Liver (tissue), 9 donors: ENCODE data around the gene PYCR2. TPM values are rescaled to one million over a fixed set of nuclear protein-coding genes. Genes with fewer than 3 reads are reported as not detected.

Experiments
- DNase-seq: peaks from one replicate; pipeline ENCODE4 v3.0.0-alpha.2; 2017; ENCODE audit warnings: low spot score
- H3K27ac ChIP-seq, 2 donors: one replicate each; pipeline ENCODE4 v1.7.0; 2013; ENCODE audit warnings: inconsistent platforms in 2 of 2, low read length in 2 of 2, control low read depth in 1 of 2, low read depth in 1 of 2, mild to moderate bottlenecking in 1 of 2
- H3K27me3 ChIP-seq, 4 donors: one replicate each; pipeline versions ENCODE4 v1.6.1 to v1.7.0; 2013; ENCODE audit warnings: low read length in 3 of 4, inconsistent platforms in 1 of 4, mild to moderate bottlenecking in 1 of 4, moderate library complexity in 1 of 4; ENCODE audit not compliant: control insufficient read depth in 4 of 4, insufficient read depth in 4 of 4
- H3K36me3 ChIP-seq, 4 donors: one replicate each; pipeline versions ENCODE4 v1.6.1 to v1.7.0; 2013; ENCODE audit warnings: low read length in 3 of 4, mild to moderate bottlenecking in 3 of 4, low read depth in 1 of 4, moderate library complexity in 1 of 4; ENCODE audit not compliant: control insufficient read depth in 4 of 4, insufficient read depth in 3 of 4
- H3K4me1 ChIP-seq, 4 donors: one replicate each; pipeline versions ENCODE4 v1.6.1 to v1.7.0; 2013; ENCODE audit warnings: low read length in 3 of 4, mild to moderate bottlenecking in 3 of 4, moderate library complexity in 1 of 4; ENCODE audit not compliant: control insufficient read depth in 4 of 4, insufficient read depth in 4 of 4
- H3K4me3 ChIP-seq, 3 donors: one replicate each; pipeline versions ENCODE4 v1.6.1 to v1.7.0; 2013; ENCODE audit warnings: low read length in 3 of 3, control low read depth in 1 of 3, low read depth in 1 of 3, mild to moderate bottlenecking in 1 of 3
- H3K9ac ChIP-seq, 2 donors: one replicate each; pipeline ENCODE4 v1.7.0; 2013; ENCODE audit warnings: low read length in 2 of 2, mild to moderate bottlenecking in 2 of 2, moderate library complexity in 2 of 2, control low read depth in 1 of 2, low read depth in 1 of 2
- H3K9me3 ChIP-seq, 4 donors: one replicate each; pipeline versions ENCODE4 v1.6.1 to v1.7.0; 2013; ENCODE audit warnings: low read length in 3 of 4; ENCODE audit not compliant: control insufficient read depth in 4 of 4
- ATF3 ChIP-seq: IDR thresholded peaks from 2 replicates; pipeline ENCODE4 v1.6.1; 2016; ENCODE audit warnings: antibody characterized with exemption
- EGR1 ChIP-seq, 2 donors: IDR thresholded peaks; 2 replicates each; pipeline ENCODE4 v1.6.1; 2016 to 2018; ENCODE audit warnings: antibody characterized with exemption in 2 of 2, low read depth in 2 of 2
- FOXA2 ChIP-seq: IDR thresholded peaks from 2 replicates; pipeline ENCODE4 v1.6.1; 2016; ENCODE audit warnings: antibody characterized with exemption
- GABPA ChIP-seq, 2 donors: IDR thresholded peaks in 1 of 2; conservative IDR thresholded peaks in 1 of 2; 2 replicates each; pipeline ENCODE4 v1.6.1; 2016; ENCODE audit warnings: antibody characterized with exemption in 2 of 2, mild to moderate bottlenecking in 1 of 2, moderate library complexity in 1 of 2
- HNF4A ChIP-seq, 2 donors: conservative IDR thresholded peaks; 2 replicates each; pipeline ENCODE4 v1.6.1; 2016; ENCODE audit warnings: antibody characterized with exemption in 2 of 2, mild to moderate bottlenecking in 2 of 2
- NR2F2 ChIP-seq: IDR thresholded peaks from 2 replicates; pipeline ENCODE4 v1.6.1; 2016; ENCODE audit warnings: antibody characterized with exemption
- REST ChIP-seq: IDR thresholded peaks from 2 replicates; pipeline ENCODE4 v1.6.1; 2016; ENCODE audit warnings: antibody characterized with exemption, mild to moderate bottlenecking
- RXRA ChIP-seq, 2 donors: IDR thresholded peaks; 2 replicates each; pipeline ENCODE4 v1.6.1; 2017 to 2018; ENCODE audit warnings: antibody characterized with exemption in 2 of 2, mild to moderate bottlenecking in 1 of 2
- SP1 ChIP-seq: IDR thresholded peaks from 2 replicates; pipeline ENCODE4 v1.6.1; 2018; ENCODE audit warnings: antibody characterized with exemption, mild to moderate bottlenecking
- TAF1 ChIP-seq: conservative IDR thresholded peaks from 2 replicates; pipeline ENCODE4 v1.6.1; 2016; ENCODE audit warnings: antibody characterized with exemption, mild to moderate bottlenecking
- WGBS: extraction: QIAGEN DNeasy Blood & Tissue Kit; methylation state at CpG from one replicate; pipeline ENCODE4 v1.1.7; 2013; 5-methylcytosine and 5-hydroxymethylcytosine counted together
- polyA plus RNA-seq, 2 donors: library from polyadenylated mRNA; stranded (reverse) in 1 of 2; unstranded in 1 of 2; fragments of 200-250 nt in 1 of 2; fragments of >200 nt in 1 of 2; fragmentation: Nextera tagmentation in 1 of 2; extraction: Ambion mirVana in 1 of 2; gene quantifications; one replicate each; pipeline versions ENCODE4 v1.2.1 to v1.2.3, GENCODE V29; 2013 to 2015
- total RNA-seq, 2 donors: library from RNA; depleted of rRNA; stranded (reverse); fragments of >200 nt; gene quantifications; one replicate each; pipeline ENCODE4 v1.2.3, GENCODE V29; 2014
- TF ChIP-seq, protein P1 (sequence below): IDR thresholded peaks from 2 replicates; pipeline ENCODE4 v1.6.1; 2016; ENCODE audit warnings: antibody characterized with exemption
- donor health status: healthy.
- donor health status: healthy.
- donor health status: healthy.
- donor health status: healthy.
- donor health status: healthy.

Gene PYCR2
- total and polyA plus RNA-seq, 4 donors: 16.8 to 41.0 (median 33.0) TPM

DNA sequence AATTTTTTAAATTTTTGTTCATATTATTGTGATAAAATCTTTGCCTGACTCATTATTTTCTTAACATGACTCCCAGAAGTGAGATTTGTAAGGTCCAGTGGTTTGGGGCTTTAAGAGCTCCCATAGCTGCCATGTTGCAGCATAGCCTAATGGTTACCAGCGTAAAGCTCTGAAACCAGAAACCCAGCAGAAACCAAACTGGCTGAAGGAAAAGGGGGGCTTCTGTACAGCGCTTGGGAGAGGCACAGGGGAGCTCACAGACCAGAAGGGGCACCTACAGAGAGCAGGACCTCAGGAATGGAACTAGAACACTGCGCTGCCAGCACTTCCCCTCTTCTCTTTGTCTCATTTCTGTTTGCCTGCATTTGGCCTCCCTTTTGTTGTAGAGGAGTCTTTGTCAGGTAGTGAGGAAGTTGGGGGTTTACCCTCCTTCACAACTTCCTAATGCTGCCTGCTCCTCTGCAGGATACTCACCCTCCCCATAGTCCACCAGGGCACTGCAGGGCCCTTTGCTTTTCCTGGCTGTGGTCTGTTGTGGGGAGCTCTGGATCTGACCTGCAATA lies 2.6 kb upstream of the PYCR2 start (continued):
- TF ChIP-seq EGR1 (IDR thresholded peaks at IDR 0.05; ENCODE audit: low read depth in 2 of 2) (no peak), GABPA (IDR thresholded peaks at IDR 0.05 in 1 of 2, conservative IDR thresholded peaks at IDR 0.05 in 1 of 2) (no peak), ATF3 (no peak)
- TF ChIP-seq, protein P1, sequence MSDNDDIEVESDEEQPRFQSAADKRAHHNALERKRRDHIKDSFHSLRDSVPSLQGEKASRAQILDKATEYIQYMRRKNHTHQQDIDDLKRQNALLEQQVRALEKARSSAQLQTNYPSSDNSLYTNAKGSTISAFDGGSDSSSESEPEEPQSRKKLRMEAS: no peak

GRCh38 chr1:225923381-225923691 lies 714 bp downstream of the PYCR2 start:
- Histone ChIP-seq H3K4me1 (peaks cover 2 to 15% (median 7%) of the 10 kb centered on the region in 4 donors), H3K27ac (peak overlapping the region in 1 of 2 donors; percentile 85)
- peak; percentile 60 for DNase-seq

GRCh38 chr1:225921734-225922709 lies 2.0 kb downstream of the PYCR2 start:
- no peak overlapping the region for H3K9ac ChIP-seq
- peaks cover 0 to 22% (median 12%) of the 10 kb centered on the region in 4 donors for H3K36me3 ChIP-seq
- TF ChIP-seq FOXA2 (no peak), SP1 (no peak), REST (no peak)
- no peak overlapping the region for H3K27ac ChIP-seq
- 95% methylated on average over 23 of the region's 23 CpGs for WGBS
- H3K4me1 ChIP-seq: peaks cover 2 to 15% (median 7%) of the 10 kb centered on the region in 4 donors
- H3K4me3 ChIP-seq: no peak overlapping the region
- H3K9me3 ChIP-seq: no peaks in the 10 kb centered on the region
- no peak for DNase-seq
- no peaks in the 10 kb centered on the region for H3K27me3 ChIP-seq

More at GRCh38 chr1:225923381-225923691, 714 bp downstream of the PYCR2 start:
- H3K4me3 ChIP-seq: peak overlapping the region; percentile 80 to 96 (median 92)
- H3K9ac ChIP-seq: peak overlapping the region; percentile 75 to 96
- no peaks in the 10 kb centered on the region for H3K9me3 ChIP-seq
- H3K36me3 ChIP-seq: peaks cover 0 to 13% (median 8%) of the 10 kb centered on the region in 4 donors
- no peak for TF ChIP-seq EGR1 (IDR thresholded peaks at IDR 0.05; ENCODE audit: low read depth in 2 of 2)
- no peak for TF ChIP-seq HNF4A (conservative IDR thresholded peaks at IDR 0.05)
- TF ChIP-seq TAF1: no peak
- TF ChIP-seq RXRA (IDR thresholded peaks at IDR 0.05): peak; percentile 11 to 22
- no peak for TF ChIP-seq FOXA2
- TF ChIP-seq REST: no peak
- no peak for TF ChIP-seq NR2F2
- H3K27me3 ChIP-seq: no peaks in the 10 kb centered on the region
- WGBS: 3% methylated on average over 8 of the region's 8 CpGs
